Kidney (tissue), 14 donors: Measurements from ENCODE around the gene RFX7. TPM values are rescaled to one million over a fixed set of nuclear protein-coding genes. Genes with fewer than 3 reads are reported as not detected.

Experiments used
- DNase-seq, 5 donors: peaks; one replicate each; pipeline ENCODE4 v3.0.0-alpha.2; 2013 to 2020
- FAIRE-seq: peaks from 2 replicates; lab custom pipeline; 2012; peaks lifted over from hg19 to GRCh38; lab: Jason Lieb, UNC
- H3K27ac ChIP-seq, 2 donors: one replicate each; pipeline ENCODE4 v1.7.0; 2013; ENCODE audit warnings: low read depth in 2 of 2, low read length in 2 of 2, inconsistent platforms in 1 of 2
- H3K27me3 ChIP-seq: one replicate; pipeline ENCODE4 v1.7.1; 2013; ENCODE audit warnings: low read length, inconsistent platforms; ENCODE audit not compliant: control insufficient read depth, insufficient read depth
- H3K36me3 ChIP-seq, 3 donors: one replicate each; pipeline versions ENCODE4 v1.7.0 to v1.7.1; 2013; ENCODE audit warnings: low read length in 3 of 3, control low read depth in 1 of 3, inconsistent platforms in 1 of 3; ENCODE audit not compliant: insufficient read depth in 3 of 3, control insufficient read depth in 2 of 3
- H3K4me1 ChIP-seq, 3 donors: one replicate each; pipeline versions ENCODE4 v1.7.0 to v1.7.1; 2013; ENCODE audit warnings: low read length in 3 of 3, inconsistent platforms in 1 of 3, low read depth in 1 of 3; ENCODE audit not compliant: control insufficient read depth in 2 of 3, insufficient read depth in 2 of 3
- H3K4me3 ChIP-seq, 3 donors: one replicate each; pipeline versions ENCODE4 v1.7.0 to v1.8.1; 2013; ENCODE audit warnings: low read length in 3 of 3, control low read depth in 1 of 3, inconsistent platforms in 1 of 3
- H3K9ac ChIP-seq, 3 donors: one replicate each; pipeline versions ENCODE4 v1.7.0 to v1.7.1; 2013; ENCODE audit warnings: low read length in 3 of 3, control low read depth in 1 of 3, inconsistent platforms in 1 of 3
- H3K9me3 ChIP-seq, 3 donors: one replicate each; pipeline versions ENCODE4 v1.7.0 to v1.7.1; 2013; ENCODE audit warnings: low read length in 3 of 3, control low read depth in 1 of 3, inconsistent platforms in 1 of 3; ENCODE audit not compliant: control insufficient read depth in 2 of 3, insufficient read depth in 1 of 3
- CTCF ChIP-seq: IDR thresholded peaks from 3 replicates; pipeline ENCODE4 v1.5.1; 2012; ENCODE audit warnings: mild to moderate bottlenecking, moderate library complexity, borderline replicate concordance; ENCODE audit not compliant: insufficient read depth; ENCODE audit errors: extremely low read depth
- intact Hi-C: fragments of 100-400 bp; cut with DNase I; formaldehyde crosslinking; loops from one replicate; pipeline ENCODE4 v1.11.1; 2022
- polyA plus RNA-seq: library from polyadenylated mRNA; stranded (reverse); fragments of 350-450 nt; fragmentation: Illumina TruSeq; extraction: RNeasy Lipid Tissue Mini Kit (QIAGEN cat#74804); gene quantifications from one replicate; pipeline ENCODE4 v1.2.3, GENCODE V29; 2014; ENCODE audit warnings: low read depth, low replicate concordance; ENCODE audit not compliant: insufficient read depth
- total RNA-seq: library from RNA; stranded (reverse); fragmentation: NEBNext Ultra II Directional; extraction: Animal tissue kit (Norgen Biotek cat#: 25700); gene quantifications from one replicate; pipeline ENCODE4 v1.2.1, GENCODE V29; 2021
- donor health status: control.
- donor health status: control.
- donor health status: control.
- donor health status: control.
- donor health status: control.
- donor health status: DM: yes; HTN: yes; CAD: no.
- donor health status: Normal renal cell carcinoma (clear cell type).

Gene RFX7
- total and polyA plus RNA-seq, 2 donors from 2014 or later = 1.6 to 15.2 TPM

DNA sequence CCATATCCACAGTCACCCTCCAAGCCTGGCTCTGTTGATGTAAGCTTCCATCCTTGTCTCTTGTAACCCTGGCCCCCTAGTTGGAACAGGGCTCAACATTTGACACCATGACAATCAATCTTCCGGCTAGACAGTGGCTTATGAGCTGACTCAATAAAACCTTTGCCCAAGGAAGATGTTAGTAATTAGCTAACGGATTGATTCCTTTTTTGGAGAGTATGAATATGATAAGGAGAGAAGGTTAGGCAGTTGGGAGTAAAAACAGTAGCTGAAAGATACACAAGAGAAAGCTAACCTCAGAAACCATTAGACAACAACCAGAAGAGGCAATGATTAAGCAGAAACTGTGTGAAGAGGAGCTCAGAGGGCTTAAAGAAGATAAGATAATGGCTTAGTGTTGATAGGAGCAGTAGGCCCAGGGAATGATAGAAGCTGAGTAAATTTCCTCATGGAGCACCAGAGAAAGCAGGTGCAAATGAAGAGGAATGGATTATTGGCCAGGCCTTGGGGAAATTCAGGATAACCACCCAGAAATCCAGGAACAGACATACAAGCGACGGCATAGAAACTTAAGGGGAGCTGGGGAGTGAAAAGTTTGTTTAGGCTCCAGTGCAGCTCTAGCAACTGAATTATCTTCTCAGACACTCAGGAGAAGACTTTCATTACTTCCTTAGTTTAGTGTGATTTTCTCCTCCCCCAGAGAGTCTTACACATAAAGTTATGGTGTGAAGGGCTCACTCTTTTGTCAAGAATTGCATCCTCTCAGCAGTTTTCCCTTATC is 7.8 kb upstream of the RFX7 start:
- no peaks in the 10 kb centered on the region for H3K4me1 ChIP-seq
- intact Hi-C loops = no loop called here
- no peak for FAIRE-seq

DNA sequence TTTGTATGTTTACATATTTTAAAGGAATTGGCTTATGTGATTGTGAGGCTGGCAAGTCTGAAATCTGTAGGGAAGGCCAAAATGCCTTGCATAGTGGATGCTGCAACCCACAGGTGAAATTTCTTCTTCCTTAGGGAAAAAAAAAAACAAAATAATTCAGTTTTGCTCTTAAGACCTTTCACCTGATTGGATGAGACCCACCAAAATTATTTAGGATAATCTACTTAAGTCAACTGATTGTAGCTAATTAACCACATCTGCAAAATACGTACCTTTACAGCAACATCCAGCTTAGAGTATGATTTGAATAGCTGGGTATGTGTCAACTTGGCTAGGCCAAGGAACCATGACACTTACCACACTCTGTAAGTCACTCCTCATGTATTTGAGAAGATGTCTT is 6.9 kb upstream of the RFX7 start:
- DNase-seq (no peak), FAIRE-seq (no peak)
- Histone ChIP-seq H3K27me3 (no peaks in the 10 kb centered on the region), H3K27ac (no peak overlapping the region), H3K9ac (no peak overlapping the region), H3K36me3 (no peaks in the 10 kb centered on the region), H3K4me3 (no peak overlapping the region), H3K4me1 (peaks cover 0 to 4% (median 2%) of the 10 kb centered on the region in 3 donors), H3K9me3 (no peaks in the 10 kb centered on the region)
- intact Hi-C loops = no loop called here
- no peak for TF ChIP-seq CTCF

More for the DNA sequence above, 7.8 kb upstream of the RFX7 start:
- Histone ChIP-seq H3K27me3 (no peaks in the 10 kb centered on the region), H3K27ac (no peak overlapping the region), H3K9me3 (no peaks in the 10 kb centered on the region), H3K36me3 (no peaks in the 10 kb centered on the region), H3K9ac (no peak overlapping the region), H3K4me3 (no peak overlapping the region)
- TF ChIP-seq CTCF = no peak
- DNase-seq = no peak

DNA sequence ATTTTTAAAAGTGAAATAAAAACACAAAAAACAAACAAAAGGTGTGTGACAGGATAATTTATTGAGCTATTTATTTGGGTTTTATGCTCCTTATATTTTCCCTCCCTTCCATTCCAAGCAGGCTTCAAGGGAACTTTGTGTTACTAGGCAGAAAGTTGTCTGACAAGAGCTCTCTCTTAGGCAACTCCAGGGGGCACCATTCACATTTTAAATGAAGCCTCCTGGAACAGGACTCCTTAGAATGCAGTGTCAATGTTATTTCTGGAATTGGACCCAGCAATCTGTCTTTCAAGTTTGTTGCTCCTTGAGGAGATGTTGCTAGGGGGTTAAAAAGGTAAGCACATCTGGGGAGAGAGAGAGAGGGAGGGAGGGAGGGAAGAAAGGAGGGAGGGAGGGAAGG is 5.4 kb upstream of the RFX7 start:
- no peak for FAIRE-seq
- DNase-seq = peak in 4 of 5 donors; percentile 31 to 87 (median 72)

More for the DNA sequence above, 5.4 kb upstream of the RFX7 start:
- Histone ChIP-seq H3K4me1 (peaks cover 0 to 14% (median 10%) of the 10 kb centered on the region in 3 donors), H3K9me3 (no peaks in the 10 kb centered on the region), H3K9ac (no peak overlapping the region), H3K36me3 (no peaks in the 10 kb centered on the region), H3K27me3 (no peaks in the 10 kb centered on the region), H3K4me3 (no peak overlapping the region), H3K27ac (no peak overlapping the region)
- intact Hi-C loops = no loop called here
- TF ChIP-seq CTCF = peak; percentile 28
